ENCODE data around the gene CA10.

The CA10 gene

GRCh38 chr17:51751072-51751471 lies 407.4 kb downstream of the CA10 start:
- H3K36me3 ChIP-seq (ENCODE audit: insufficient read depth, low read depth, low read length), result no peaks in the 10 kb centered on the region
- H3K4me3 ChIP-seq (ENCODE audit: low read length), result no peak overlapping the region
- H3K9me3 ChIP-seq (ENCODE audit: insufficient read depth, low read depth, low read length), result no peaks in the 10 kb centered on the region
- H3K4me1 ChIP-seq (ENCODE audit: insufficient read depth, low read length), result no peaks in the 10 kb centered on the region
- H3K9ac ChIP-seq (ENCODE audit: low read depth, low read length), result no peak overlapping the region
- H3K27ac ChIP-seq (ENCODE audit: low read length), result no peak overlapping the region
- H3K27me3 ChIP-seq (ENCODE audit: insufficient read depth, low read length), result no peaks in the 10 kb centered on the region

- H3K27ac ChIP-seq (ENCODE audit: low read length), result no peak overlapping the region
- H3K9me3 ChIP-seq (ENCODE audit: insufficient read depth, low read depth, low read length), result no peaks in the 10 kb centered on the region
- H3K9ac ChIP-seq (ENCODE audit: low read depth, low read length), result no peak overlapping the region
- H3K4me3 ChIP-seq (ENCODE audit: low read length), result no peak overlapping the region
- H3K36me3 ChIP-seq (ENCODE audit: insufficient read depth, low read depth, low read length), result no peaks in the 10 kb centered on the region
- peaks cover 10% of the 10 kb centered on the region for H3K4me1 ChIP-seq (ENCODE audit: insufficient read depth, low read length)
- no peaks in the 10 kb centered on the region for H3K27me3 ChIP-seq (ENCODE audit: insufficient read depth, low read length)
These were observed 409.5 kb downstream of the CA10 start for GRCh38 chr17:51748749-51749604.

GRCh38 chr17:51746421-51746820 lies 412.1 kb downstream of the CA10 start:
- H3K4me1 ChIP-seq (ENCODE audit: insufficient read depth, low read length), result peaks cover 10% of the 10 kb centered on the region
- H3K9ac ChIP-seq (ENCODE audit: low read depth, low read length), result no peak overlapping the region
- H3K36me3 ChIP-seq (ENCODE audit: insufficient read depth, low read depth, low read length), result no peaks in the 10 kb centered on the region
- no peaks in the 10 kb centered on the region for H3K9me3 ChIP-seq (ENCODE audit: insufficient read depth, low read depth, low read length)
- no peak overlapping the region for H3K4me3 ChIP-seq (ENCODE audit: low read length)
- no peak overlapping the region for H3K27ac ChIP-seq (ENCODE audit: low read length)
- no peaks in the 10 kb centered on the region for H3K27me3 ChIP-seq (ENCODE audit: insufficient read depth, low read length)

GRCh38 chr17:51745993-51746392 lies 412.5 kb downstream of the CA10 start:
- H3K27me3 ChIP-seq (ENCODE audit: insufficient read depth, low read length), result no peaks in the 10 kb centered on the region
- no peaks in the 10 kb centered on the region for H3K36me3 ChIP-seq (ENCODE audit: insufficient read depth, low read depth, low read length)
- no peaks in the 10 kb centered on the region for H3K9me3 ChIP-seq (ENCODE audit: insufficient read depth, low read depth, low read length)
- peaks cover 10% of the 10 kb centered on the region for H3K4me1 ChIP-seq (ENCODE audit: insufficient read depth, low read length)
- H3K9ac ChIP-seq (ENCODE audit: low read depth, low read length), result no peak overlapping the region
- no peak overlapping the region for H3K27ac ChIP-seq (ENCODE audit: low read length)
- H3K4me3 ChIP-seq (ENCODE audit: low read length), result no peak overlapping the region

GRCh38 chr17:51743477-51743876 lies 415.0 kb downstream of the CA10 start:
- H3K4me3 ChIP-seq (ENCODE audit: low read length), result no peak overlapping the region

GRCh38 chr17:51742571-51742970 lies 415.9 kb downstream of the CA10 start:
- Histone ChIP-seq H3K9me3 (ENCODE audit: insufficient read depth, low read depth, low read length) (no peaks in the 10 kb centered on the region), H3K9ac (ENCODE audit: low read depth, low read length) (no peak overlapping the region), H3K27ac (ENCODE audit: low read length) (no peak overlapping the region), H3K4me3 (ENCODE audit: low read length) (no peak overlapping the region), H3K4me1 (ENCODE audit: insufficient read depth, low read length) (peaks cover 26% of the 10 kb centered on the region), H3K27me3 (ENCODE audit: insufficient read depth, low read length) (no peaks in the 10 kb centered on the region), H3K36me3 (ENCODE audit: insufficient read depth, low read depth, low read length) (no peaks in the 10 kb centered on the region)

More at GRCh38 chr17:51743477-51743876, 415.0 kb downstream of the CA10 start:
- H3K9ac ChIP-seq (ENCODE audit: low read depth, low read length), result no peak overlapping the region
- H3K4me1 ChIP-seq (ENCODE audit: insufficient read depth, low read length), result peaks cover 24% of the 10 kb centered on the region
- H3K36me3 ChIP-seq (ENCODE audit: insufficient read depth, low read depth, low read length), result no peaks in the 10 kb centered on the region
- H3K27me3 ChIP-seq (ENCODE audit: insufficient read depth, low read length), result no peaks in the 10 kb centered on the region
- H3K9me3 ChIP-seq (ENCODE audit: insufficient read depth, low read depth, low read length), result no peaks in the 10 kb centered on the region
- H3K27ac ChIP-seq (ENCODE audit: low read length), result no peak overlapping the region

GRCh38 chr17:51741458-51741857 lies 417.1 kb downstream of the CA10 start:
- Histone ChIP-seq H3K27ac (ENCODE audit: low read length) (no peak overlapping the region), H3K9me3 (ENCODE audit: insufficient read depth, low read depth, low read length) (no peaks in the 10 kb centered on the region)

GRCh38 chr17:51740531-51740930 lies 418.0 kb downstream of the CA10 start:
- H3K9ac ChIP-seq (ENCODE audit: low read depth, low read length), result no peak overlapping the region
- no peak overlapping the region for H3K4me3 ChIP-seq (ENCODE audit: low read length)
- no peaks in the 10 kb centered on the region for H3K9me3 ChIP-seq (ENCODE audit: insufficient read depth, low read depth, low read length)
- no peak overlapping the region for H3K27ac ChIP-seq (ENCODE audit: low read length)
- no peaks in the 10 kb centered on the region for H3K36me3 ChIP-seq (ENCODE audit: insufficient read depth, low read depth, low read length)
- H3K27me3 ChIP-seq (ENCODE audit: insufficient read depth, low read length), result no peaks in the 10 kb centered on the region
- H3K4me1 ChIP-seq (ENCODE audit: insufficient read depth, low read length), result peaks cover 26% of the 10 kb centered on the region

More at GRCh38 chr17:51741458-51741857, 417.1 kb downstream of the CA10 start:
- Histone ChIP-seq H3K4me1 (ENCODE audit: insufficient read depth, low read length) (peaks cover 26% of the 10 kb centered on the region), H3K27me3 (ENCODE audit: insufficient read depth, low read length) (no peaks in the 10 kb centered on the region), H3K9ac (ENCODE audit: low read depth, low read length) (no peak overlapping the region), H3K4me3 (ENCODE audit: low read length) (no peak overlapping the region), H3K36me3 (ENCODE audit: insufficient read depth, low read depth, low read length) (no peaks in the 10 kb centered on the region)

GRCh38 chr17:51739245-51739886 lies 419.1 kb downstream of the CA10 start:
- H3K27me3 ChIP-seq (ENCODE audit: insufficient read depth, low read length), result no peaks in the 10 kb centered on the region
- H3K36me3 ChIP-seq (ENCODE audit: insufficient read depth, low read depth, low read length), result no peaks in the 10 kb centered on the region
- no peak overlapping the region for H3K9ac ChIP-seq (ENCODE audit: low read depth, low read length)
- no peak overlapping the region; the same call in 1 of the 2 replicates for H3K4me3 ChIP-seq (ENCODE audit: low read length)
- peaks cover 2% of the 10 kb centered on the region; the same call in 1 of the 2 replicates for H3K9me3 ChIP-seq (ENCODE audit: insufficient read depth, low read depth, low read length)
- no peak overlapping the region for H3K27ac ChIP-seq (ENCODE audit: low read length)
- peaks cover 17% of the 10 kb centered on the region for H3K4me1 ChIP-seq (ENCODE audit: insufficient read depth, low read length)

GRCh38 chr17:51736356-51736755 lies 422.2 kb downstream of the CA10 start:
- H3K27me3 ChIP-seq (ENCODE audit: insufficient read depth, low read length), result no peaks in the 10 kb centered on the region
- H3K4me1 ChIP-seq (ENCODE audit: insufficient read depth, low read length), result peaks cover 19% of the 10 kb centered on the region
- peaks cover 2% of the 10 kb centered on the region; the same call in 1 of the 2 replicates for H3K9me3 ChIP-seq (ENCODE audit: insufficient read depth, low read depth, low read length)
- H3K36me3 ChIP-seq (ENCODE audit: insufficient read depth, low read depth, low read length), result no peaks in the 10 kb centered on the region
- no peak overlapping the region for H3K9ac ChIP-seq (ENCODE audit: low read depth, low read length)
- H3K4me3 ChIP-seq (ENCODE audit: low read length), result no peak overlapping the region
- no peak overlapping the region for H3K27ac ChIP-seq (ENCODE audit: low read length)

GRCh38 chr17:51734976-51735375 lies 423.5 kb downstream of the CA10 start:
- no peak overlapping the region for H3K9ac ChIP-seq (ENCODE audit: low read depth, low read length)
- no peak overlapping the region for H3K27ac ChIP-seq (ENCODE audit: low read length)
- no peak overlapping the region for H3K4me3 ChIP-seq (ENCODE audit: low read length)
- H3K9me3 ChIP-seq (ENCODE audit: insufficient read depth, low read depth, low read length), result peaks cover 2% of the 10 kb centered on the region; the same call in 1 of the 2 replicates
- peaks cover 19% of the 10 kb centered on the region for H3K4me1 ChIP-seq (ENCODE audit: insufficient read depth, low read length)
- no peaks in the 10 kb centered on the region for H3K27me3 ChIP-seq (ENCODE audit: insufficient read depth, low read length)
- H3K36me3 ChIP-seq (ENCODE audit: insufficient read depth, low read depth, low read length), result no peaks in the 10 kb centered on the region

GRCh38 chr17:51734462-51734861 lies 424.1 kb downstream of the CA10 start:
- H3K4me1 ChIP-seq (ENCODE audit: insufficient read depth, low read length), result peaks cover 15% of the 10 kb centered on the region
- no peak overlapping the region for H3K4me3 ChIP-seq (ENCODE audit: low read length)
- H3K9me3 ChIP-seq (ENCODE audit: insufficient read depth, low read depth, low read length), result peaks cover 2% of the 10 kb centered on the region; the same call in 1 of the 2 replicates
- H3K27me3 ChIP-seq (ENCODE audit: insufficient read depth, low read length), result no peaks in the 10 kb centered on the region
- H3K36me3 ChIP-seq (ENCODE audit: insufficient read depth, low read depth, low read length), result no peaks in the 10 kb centered on the region
- H3K9ac ChIP-seq (ENCODE audit: low read depth, low read length), result no peak overlapping the region
- H3K27ac ChIP-seq (ENCODE audit: low read length), result no peak overlapping the region
